ENCODE measurements around the gene CMTM4.

DNA sequence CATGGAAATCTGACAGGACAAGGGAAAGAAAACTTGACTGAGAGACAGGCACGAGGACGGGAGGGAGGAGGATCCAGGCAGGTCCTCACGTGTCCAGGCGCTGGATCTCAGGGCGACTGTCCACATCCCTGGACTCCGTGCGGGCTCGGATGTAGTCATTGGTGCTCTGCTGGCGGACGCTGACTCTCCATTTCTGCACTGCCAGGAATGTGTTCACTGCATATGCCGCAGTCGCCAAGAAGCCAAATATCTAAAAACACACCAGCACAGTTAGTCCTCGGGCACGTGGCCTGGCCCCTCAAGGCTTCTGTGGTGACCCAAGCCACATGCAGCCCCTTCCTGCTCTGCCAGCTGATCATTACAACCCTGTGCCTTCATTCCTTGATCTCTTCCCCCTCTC lies 74.6 kb downstream of the CMTM4 start:
- TF ChIP-seq POLR2AphosphoS5 (IDR thresholded peaks at IDR 0.05; ENCODE audit: low read depth, low read length), result no peak
- no peak for TF ChIP-seq CTCF (IDR thresholded peaks at IDR 0.05; ENCODE audit: control extremely low read depth in 1 of 3, insufficient read depth in 1 of 3, low read depth in 1 of 3, low read length in 3 of 3)
- TF ChIP-seq RFX5 (IDR thresholded peaks at IDR 0.05; ENCODE audit: borderline replicate concordance, low read depth, low read length), result no peak
- no peak for TF ChIP-seq BACH1 (IDR thresholded peaks at IDR 0.05; ENCODE audit: low read length)
- no peak for TF ChIP-seq SIX5 (IDR thresholded peaks at IDR 0.05; ENCODE audit: low read depth, low read length)
- TF ChIP-seq SP1 (IDR thresholded peaks at IDR 0.05; ENCODE audit: low read depth, low read length), result no peak
- TF ChIP-seq BRCA1 (IDR thresholded peaks at IDR 0.05; ENCODE audit: low read depth, low read length), result no peak
- TF ChIP-seq SP2 (IDR thresholded peaks at IDR 0.05; ENCODE audit: low read length), result no peak
- no peak for TF ChIP-seq ATF2 (IDR thresholded peaks at IDR 0.05; ENCODE audit: low read length)
- TF ChIP-seq EZH2 (IDR thresholded peaks at IDR 0.05; ENCODE audit: low read depth, low read length, severe bottlenecking), result no peak
- no peak for TF ChIP-seq POLR2A (IDR thresholded peaks at IDR 0.05; ENCODE audit: control extremely low read depth in 1 of 2, low read depth in 2 of 2, low read length in 2 of 2)
- TF ChIP-seq GTF2F1 (IDR thresholded peaks at IDR 0.05; ENCODE audit: borderline replicate concordance, low read depth, low read length), result no peak
- TF ChIP-seq ZNF274 (IDR thresholded peaks at IDR 0.05; ENCODE audit: borderline replicate concordance, extremely low read depth, low read length), result no peak
- no peak for TF ChIP-seq HDAC6 (IDR thresholded peaks at IDR 0.05; ENCODE audit: low read depth, low read length)

All from H1 (cell line).